Mucosa of stomach (tissue), 1 donor: Measurements from ENCODE around the gene SLCO3A1.

Experiments used
- H3K27me3 ChIP-seq: one replicate; pipeline ENCODE4 v1.7.0; 2013; ENCODE audit warnings: mild to moderate bottlenecking, low read length; ENCODE audit not compliant: control insufficient read depth, insufficient read depth
- H3K36me3 ChIP-seq: one replicate; pipeline ENCODE4 v1.7.0; 2013; ENCODE audit warnings: low read length; ENCODE audit not compliant: control insufficient read depth, insufficient read depth
- H3K4me1 ChIP-seq: one replicate; pipeline ENCODE4 v1.7.0; 2013; ENCODE audit warnings: mild to moderate bottlenecking, low read length; ENCODE audit not compliant: control insufficient read depth, insufficient read depth
- H3K4me3 ChIP-seq: one replicate; pipeline ENCODE4 v1.7.0; 2013; ENCODE audit warnings: low read length
- H3K9ac ChIP-seq: one replicate; pipeline ENCODE4 v1.7.0; 2013; ENCODE audit warnings: mild to moderate bottlenecking, low read length, moderate library complexity
- H3K9me3 ChIP-seq: one replicate; pipeline ENCODE4 v1.7.0; 2013; ENCODE audit warnings: mild to moderate bottlenecking, low read length, moderate library complexity; ENCODE audit not compliant: control insufficient read depth
- donor health status: Pancreatic carcinoma.

Gene SLCO3A1

GRCh38 chr15:91863621-91864255 is 10.2 kb downstream of the SLCO3A1 start:
- H3K9me3 ChIP-seq = no peaks in the 10 kb centered on the region
- H3K4me3 ChIP-seq = no peak overlapping the region
- no peak overlapping the region for H3K9ac ChIP-seq
- H3K27me3 ChIP-seq = no peaks in the 10 kb centered on the region
- H3K4me1 ChIP-seq = peaks cover 39% of the 10 kb centered on the region
- no peaks in the 10 kb centered on the region for H3K36me3 ChIP-seq

GRCh38 chr15:91864664-91865063 is 11.2 kb downstream of the SLCO3A1 start:
- Histone ChIP-seq H3K27me3 (no peaks in the 10 kb centered on the region), H3K4me1 (peaks cover 39% of the 10 kb centered on the region), H3K4me3 (no peak overlapping the region), H3K9ac (no peak overlapping the region), H3K9me3 (no peaks in the 10 kb centered on the region), H3K36me3 (no peaks in the 10 kb centered on the region)

- no peaks in the 10 kb centered on the region for H3K9me3 ChIP-seq
- no peak overlapping the region for H3K9ac ChIP-seq
- H3K4me3 ChIP-seq = no peak overlapping the region
- H3K27me3 ChIP-seq = no peaks in the 10 kb centered on the region
- no peaks in the 10 kb centered on the region for H3K36me3 ChIP-seq
- H3K4me1 ChIP-seq = peaks cover 39% of the 10 kb centered on the region
Observed at GRCh38 chr15:91865486-91865885, 12.0 kb downstream of the SLCO3A1 start.

GRCh38 chr15:91865950-91866349 is 12.4 kb downstream of the SLCO3A1 start:
- H3K4me1 ChIP-seq = peaks cover 39% of the 10 kb centered on the region
- no peaks in the 10 kb centered on the region for H3K9me3 ChIP-seq
- no peaks in the 10 kb centered on the region for H3K27me3 ChIP-seq
- H3K36me3 ChIP-seq = no peaks in the 10 kb centered on the region
- H3K4me3 ChIP-seq = no peak overlapping the region
- peak overlapping the region; percentile 28 for H3K9ac ChIP-seq

- Histone ChIP-seq H3K36me3 (no peaks in the 10 kb centered on the region), H3K4me1 (peaks cover 39% of the 10 kb centered on the region), H3K27me3 (no peaks in the 10 kb centered on the region), H3K4me3 (no peak overlapping the region), H3K9ac (peak overlapping the region; percentile 28), H3K9me3 (no peaks in the 10 kb centered on the region)
Observed at GRCh38 chr15:91866371-91866905, 12.9 kb downstream of the SLCO3A1 start.

GRCh38 chr15:91866971-91867372 is 13.5 kb downstream of the SLCO3A1 start:
- H3K9ac ChIP-seq = no peak overlapping the region
- no peaks in the 10 kb centered on the region for H3K36me3 ChIP-seq
- H3K4me1 ChIP-seq = peaks cover 39% of the 10 kb centered on the region
- H3K27me3 ChIP-seq = no peaks in the 10 kb centered on the region
- no peak overlapping the region for H3K4me3 ChIP-seq
- H3K9me3 ChIP-seq = no peaks in the 10 kb centered on the region

- H3K9me3 ChIP-seq = no peaks in the 10 kb centered on the region
- H3K4me1 ChIP-seq = peaks cover 39% of the 10 kb centered on the region
- no peaks in the 10 kb centered on the region for H3K36me3 ChIP-seq
- H3K4me3 ChIP-seq = no peak overlapping the region
- H3K27me3 ChIP-seq = no peaks in the 10 kb centered on the region
- peak overlapping the region; percentile 36 for H3K9ac ChIP-seq
Observed at GRCh38 chr15:91867581-91868026, 14.1 kb downstream of the SLCO3A1 start.

GRCh38 chr15:91870876-91871537 is 17.5 kb downstream of the SLCO3A1 start:
- Histone ChIP-seq H3K4me1 (peaks cover 22% of the 10 kb centered on the region), H3K9ac (no peak overlapping the region), H3K27me3 (no peaks in the 10 kb centered on the region), H3K4me3 (no peak overlapping the region), H3K9me3 (no peaks in the 10 kb centered on the region), H3K36me3 (no peaks in the 10 kb centered on the region)

GRCh38 chr15:91871837-91872236 is 18.3 kb downstream of the SLCO3A1 start:
- no peaks in the 10 kb centered on the region for H3K9me3 ChIP-seq
- H3K4me1 ChIP-seq = peaks cover 13% of the 10 kb centered on the region
- no peak overlapping the region for H3K4me3 ChIP-seq
- H3K9ac ChIP-seq = no peak overlapping the region
- H3K27me3 ChIP-seq = no peaks in the 10 kb centered on the region
- H3K36me3 ChIP-seq = no peaks in the 10 kb centered on the region

- no peak overlapping the region for H3K9ac ChIP-seq
- H3K4me3 ChIP-seq = no peak overlapping the region
- no peaks in the 10 kb centered on the region for H3K27me3 ChIP-seq
- peaks cover 6% of the 10 kb centered on the region for H3K4me1 ChIP-seq
- H3K36me3 ChIP-seq = no peaks in the 10 kb centered on the region
- no peaks in the 10 kb centered on the region for H3K9me3 ChIP-seq
Observed at GRCh38 chr15:91872356-91873137, 19.0 kb downstream of the SLCO3A1 start.

- Histone ChIP-seq H3K9me3 (no peaks in the 10 kb centered on the region), H3K27me3 (no peaks in the 10 kb centered on the region), H3K36me3 (no peaks in the 10 kb centered on the region), H3K9ac (no peak overlapping the region), H3K4me1 (peaks cover under 1% of the 10 kb centered on the region), H3K4me3 (no peak overlapping the region)
Observed at GRCh38 chr15:91873138-91873536, 19.6 kb downstream of the SLCO3A1 start.

GRCh38 chr15:91874171-91874570 is 20.7 kb downstream of the SLCO3A1 start:
- H3K36me3 ChIP-seq = no peaks in the 10 kb centered on the region
- no peak overlapping the region for H3K9ac ChIP-seq
- no peaks in the 10 kb centered on the region for H3K4me1 ChIP-seq
- H3K4me3 ChIP-seq = no peak overlapping the region
- H3K27me3 ChIP-seq = no peaks in the 10 kb centered on the region
- no peaks in the 10 kb centered on the region for H3K9me3 ChIP-seq
